ENCODE measurements around the gene AOAH.
"Not testable (repeated sequence)": the region's sequence is repeated elsewhere in the genome, so short reads cannot be mapped to it uniquely, and the experiment has no call there.

AOAH gene

GRCh38 chr7:36723291-36723690, 1.0 kb downstream of the AOAH start:
- no peak overlapping the region for H3K4me3 ChIP-seq (replicated peaks; ENCODE audit: low read depth, low read length)
- DNase-seq (ENCODE audit: extremely low read depth, insufficient read length), result no peak
- no peaks in the 10 kb centered on the region for H3K27me3 ChIP-seq (replicated peaks; ENCODE audit: control insufficient read depth, insufficient read depth, low read length)
- no peaks in the 10 kb centered on the region for H3K36me3 ChIP-seq (ENCODE audit: control insufficient read depth, insufficient read depth, low read length)
- TF ChIP-seq CTCF (IDR thresholded peaks at IDR 0.05; ENCODE audit: insufficient read depth, low read length, poor library complexity, severe bottlenecking), result no peak

- Histone ChIP-seq H3K36me3 (ENCODE audit: control insufficient read depth, insufficient read depth, low read length) (no peaks in the 10 kb centered on the region), H3K27me3 (replicated peaks; ENCODE audit: control insufficient read depth, insufficient read depth, low read length) (no peaks in the 10 kb centered on the region), H3K4me3 (replicated peaks; ENCODE audit: low read depth, low read length) (no peak overlapping the region)
- no peak for DNase-seq (ENCODE audit: extremely low read depth, insufficient read length)
- no peak for TF ChIP-seq CTCF (IDR thresholded peaks at IDR 0.05; ENCODE audit: insufficient read depth, low read length, poor library complexity, severe bottlenecking)
Measured at GRCh38 chr7:36719083-36719632, 5.1 kb downstream of the AOAH start.

GRCh38 chr7:36717586-36717985, 6.7 kb downstream of the AOAH start:
- Histone ChIP-seq H3K27me3 (replicated peaks; ENCODE audit: control insufficient read depth, insufficient read depth, low read length) (no peaks in the 10 kb centered on the region), H3K36me3 (ENCODE audit: control insufficient read depth, insufficient read depth, low read length) (no peaks in the 10 kb centered on the region), H3K4me3 (replicated peaks; ENCODE audit: low read depth, low read length) (no peak overlapping the region)
- no peak for TF ChIP-seq CTCF (IDR thresholded peaks at IDR 0.05; ENCODE audit: insufficient read depth, low read length, poor library complexity, severe bottlenecking)
- DNase-seq (ENCODE audit: extremely low read depth, insufficient read length), result no peak

- H3K36me3 ChIP-seq (ENCODE audit: control insufficient read depth, insufficient read depth, low read length); H3K4me3 ChIP-seq (replicated peaks; ENCODE audit: low read depth, low read length); DNase-seq (ENCODE audit: extremely low read depth, insufficient read length); H3K27me3 ChIP-seq (replicated peaks; ENCODE audit: control insufficient read depth, insufficient read depth, low read length): not testable (repeated sequence)
Measured at GRCh38 chr7:36716802-36717201, 7.5 kb downstream of the AOAH start.

- DNase-seq (ENCODE audit: extremely low read depth, insufficient read length), result no peak
- H3K36me3 ChIP-seq (ENCODE audit: control insufficient read depth, insufficient read depth, low read length), result no peaks in the 10 kb centered on the region
- no peak for TF ChIP-seq CTCF (IDR thresholded peaks at IDR 0.05; ENCODE audit: insufficient read depth, low read length, poor library complexity, severe bottlenecking)
Measured at GRCh38 chr7:36712015-36712414, 12.3 kb downstream of the AOAH start.

GRCh38 chr7:36711256-36711655, 13.0 kb downstream of the AOAH start:
- no peak for TF ChIP-seq CTCF (IDR thresholded peaks at IDR 0.05; ENCODE audit: insufficient read depth, low read length, poor library complexity, severe bottlenecking)
- DNase-seq (ENCODE audit: extremely low read depth, insufficient read length), result no peak
- no peaks in the 10 kb centered on the region for H3K36me3 ChIP-seq (ENCODE audit: control insufficient read depth, insufficient read depth, low read length)

More at GRCh38 chr7:36712015-36712414, 12.3 kb downstream of the AOAH start:
- H3K27me3 ChIP-seq (replicated peaks; ENCODE audit: control insufficient read depth, insufficient read depth, low read length), result no peaks in the 10 kb centered on the region
- no peak overlapping the region for H3K4me3 ChIP-seq (replicated peaks; ENCODE audit: low read depth, low read length)

More at GRCh38 chr7:36711256-36711655, 13.0 kb downstream of the AOAH start:
- Histone ChIP-seq H3K4me3 (replicated peaks; ENCODE audit: low read depth, low read length) (no peak overlapping the region), H3K27me3 (replicated peaks; ENCODE audit: control insufficient read depth, insufficient read depth, low read length) (no peaks in the 10 kb centered on the region)

Data from GM06990 (cell line).